Fibroblast of lung (primary cell): ENCODE measurements around the gene SH2D4B. TPM values are rescaled to one million over a fixed set of nuclear protein-coding genes. Genes with fewer than 3 reads are reported as not detected.

ENCODE experiments used
- DNase-seq, 2 donors: peaks; one replicate each; pipeline versions ENCODE4 v3.0.0 to v3.0.0-alpha.2; 2010; ENCODE audit warnings: low read depth in 2 of 2
- H2AFZ ChIP-seq: 2 replicates; pipeline ENCODE4 v1.5.1; 2012; ENCODE audit warnings: low read length, control low read depth, inconsistent platforms
- H3K27ac ChIP-seq: 2 replicates; pipeline ENCODE4 v1.5.1; 2011; ENCODE audit warnings: low read length, control low read depth; ENCODE audit not compliant: insufficient read depth
- H3K27me3 ChIP-seq: 2 replicates; pipeline ENCODE4 v1.5.1; 2011; ENCODE audit warnings: mild to moderate bottlenecking, low read length; ENCODE audit not compliant: control insufficient read depth, insufficient read depth
- H3K36me3 ChIP-seq: 2 replicates; pipeline ENCODE4 v1.5.1; 2011; ENCODE audit warnings: low read length; ENCODE audit not compliant: control insufficient read depth, insufficient read depth
- H3K4me1 ChIP-seq: 2 replicates; pipeline ENCODE4 v1.5.1; 2011; ENCODE audit warnings: low read length; ENCODE audit not compliant: control insufficient read depth, insufficient read depth; ENCODE audit errors: extremely low read depth
- H3K4me2 ChIP-seq: 2 replicates; pipeline ENCODE4 v1.5.1; 2011; ENCODE audit warnings: low read length, control low read depth; ENCODE audit not compliant: insufficient read depth; ENCODE audit errors: extremely low read depth
- H3K4me3 ChIP-seq, 4 experiments: fragments of 200-600 bp in 1 of 4; sonication (generic) in 1 of 4; replicated peaks in 1 of 4; 2 replicates each; pipeline ENCODE4 v1.5.1; 2011 to 2016; ENCODE audit warnings: low read length in 4 of 4, low read depth in 3 of 4, mild to moderate bottlenecking in 3 of 4, control low read depth in 2 of 4, inconsistent platforms in 1 of 4, mixed read lengths in 1 of 4; ENCODE audit not compliant: insufficient read depth in 1 of 4; ENCODE audit errors: control extremely low read depth in 1 of 4
- H3K79me2 ChIP-seq: 2 replicates; pipeline ENCODE4 v1.5.1; 2012; ENCODE audit warnings: mild to moderate bottlenecking, low read length, inconsistent platforms; ENCODE audit not compliant: control insufficient read depth, insufficient read depth
- H3K9ac ChIP-seq: 2 replicates; pipeline ENCODE4 v1.5.1; 2011; ENCODE audit warnings: mild to moderate bottlenecking, low read length, control low read depth; ENCODE audit not compliant: insufficient read depth
- H3K9me3 ChIP-seq: 2 replicates; pipeline ENCODE4 v1.5.1; 2012; ENCODE audit warnings: low read depth, low read length; ENCODE audit not compliant: control insufficient read depth, insufficient read depth
- H4K20me1 ChIP-seq: 2 replicates; pipeline ENCODE4 v1.5.1; 2011; ENCODE audit warnings: low read length; ENCODE audit not compliant: control insufficient read depth, insufficient read depth; ENCODE audit errors: extremely low read depth
- CTCF ChIP-seq, 2 donors: IDR thresholded peaks in 1 of 2; conservative IDR thresholded peaks in 1 of 2; 1 replicate in 1 of 2; 2 replicates in 1 of 2; pipeline ENCODE4 v1.5.1; 2011 to 2012; ENCODE audit warnings: low read length in 2 of 2, control low read depth in 1 of 2, inconsistent platforms in 1 of 2, low read depth in 1 of 2, mild to moderate bottlenecking in 1 of 2
- EZH2 ChIP-seq: IDR thresholded peaks from 2 replicates; pipeline ENCODE4 v1.5.1; 2012; ENCODE audit warnings: low read length, control low read depth, mild to moderate bottlenecking; ENCODE audit errors: missing control alignments
- polyA plus RNA-seq, 2 donors: library from polyadenylated mRNA; depleted of rRNA in 1 of 2; stranded (reverse) in 1 of 2; unstranded in 1 of 2; fragments of >200 nt; gene quantifications; 2 replicates each; pipeline ENCODE4 v1.2.1, GENCODE V29; 2011 to 2012; ENCODE audit warnings: missing spikeins in 1 of 2
- total RNA-seq: library from RNA; depleted of rRNA; stranded (reverse); fragments of >200 nt; gene quantifications from 2 replicates; pipeline ENCODE4 v1.2.1, GENCODE V29; 2014

The SH2D4B gene
- total and polyA plus RNA-seq, 2 donors (not counting 1 experiment from before 2014, with no cell fraction given) = not detected

GRCh38 chr10:80515941-80516340 lies 21.8 kb upstream of the SH2D4B start:
- Histone ChIP-seq H3K36me3 (peaks cover 15% of the 10 kb centered on the region), H2AFZ (no peak overlapping the region), H4K20me1 (no peaks in the 10 kb centered on the region), H3K4me2 (no peak overlapping the region), H3K27me3 (no peaks in the 10 kb centered on the region), H3K9ac (no peak overlapping the region), H3K27ac (no peak overlapping the region), H3K4me1 (peaks cover 3% of the 10 kb centered on the region), H3K9me3 (no peaks in the 10 kb centered on the region), H3K79me2 (no peaks in the 10 kb centered on the region), H3K4me3 (no peak overlapping the region)
- DNase-seq = no peak
- TF ChIP-seq EZH2 (no peak), CTCF (conservative IDR thresholded peaks at IDR 0.05 in 1 of 2, IDR thresholded peaks at IDR 0.05 in 1 of 2; ENCODE audit: low read depth in 1 of 2, low read length in 2 of 2) (no peak)

GRCh38 chr10:80516506-80517075 lies 21.1 kb upstream of the SH2D4B start:
- no peak overlapping the region for H3K4me3 ChIP-seq
- H3K27ac ChIP-seq = no peak overlapping the region
- H3K4me2 ChIP-seq = no peak overlapping the region
- no peaks in the 10 kb centered on the region for H3K9me3 ChIP-seq
- H3K79me2 ChIP-seq = no peaks in the 10 kb centered on the region
- H3K36me3 ChIP-seq = peaks cover 15% of the 10 kb centered on the region
- peaks cover 3% of the 10 kb centered on the region for H3K4me1 ChIP-seq
- DNase-seq = no peak
- no peak for TF ChIP-seq EZH2
- TF ChIP-seq CTCF (conservative IDR thresholded peaks at IDR 0.05 in 1 of 2, IDR thresholded peaks at IDR 0.05 in 1 of 2; ENCODE audit: low read depth in 1 of 2, low read length in 2 of 2) = no peak
- no peaks in the 10 kb centered on the region for H4K20me1 ChIP-seq
- H3K9ac ChIP-seq = no peak overlapping the region
- H2AFZ ChIP-seq = no peak overlapping the region
- no peaks in the 10 kb centered on the region for H3K27me3 ChIP-seq

- Histone ChIP-seq H3K9ac (no peak overlapping the region), H3K4me2 (no peak overlapping the region), H2AFZ (no peak overlapping the region), H3K27me3 (no peaks in the 10 kb centered on the region), H3K4me3 (no peak overlapping the region), H3K27ac (no peak overlapping the region), H3K36me3 (peaks cover 12% of the 10 kb centered on the region), H4K20me1 (no peaks in the 10 kb centered on the region), H3K79me2 (no peaks in the 10 kb centered on the region), H3K4me1 (peaks cover 3% of the 10 kb centered on the region), H3K9me3 (no peaks in the 10 kb centered on the region)
- TF ChIP-seq CTCF (conservative IDR thresholded peaks at IDR 0.05 in 1 of 2, IDR thresholded peaks at IDR 0.05 in 1 of 2; ENCODE audit: low read depth in 1 of 2, low read length in 2 of 2) = no peak
- no peak for TF ChIP-seq EZH2
- no peak for DNase-seq
Measured at GRCh38 chr10:80517416-80518142, 20.1 kb upstream of the SH2D4B start.
